Endothelial cell of umbilical vein (primary cell): ENCODE measurements around the gene TNFAIP8L3. TPM values are rescaled to one million over a fixed set of nuclear protein-coding genes. Genes with fewer than 3 reads are reported as not detected.

ENCODE experiments used
- BruUV-seq: library from RNA; stranded (reverse); fragments of 400-500 nt; replicated peaks from 2 replicates; lab custom pipeline; 2021; lab: Mats Ljungman, UMichigan
- CTCF ChIA-PET: fragments of 300-600, 350-600 bp; sonication (Branson Sonifier 250); formaldehyde crosslinking; loops from one replicate; lab custom pipeline; 2021; ENCODE audit warnings: antibody characterized with exemption, inconsistent platforms; lab: Charles Lee
- POLR2A ChIA-PET: fragments of 300-600, 350-600 bp; sonication (Branson Sonifier 250); formaldehyde crosslinking; loops from one replicate; lab custom pipeline; 2021; ENCODE audit warnings: antibody characterized with exemption, inconsistent platforms; lab: Charles Lee
- DNase-seq: peaks from one replicate; pipeline ENCODE4 v3.0.0-alpha.2; 2011; ENCODE audit warnings: low read depth, low spot score
- FAIRE-seq: peaks from 2 replicates; lab custom pipeline; 2011; peaks lifted over from hg19 to GRCh38; lab: Jason Lieb, UNC
- H2AFZ ChIP-seq: 2 replicates; pipeline ENCODE4 v1.6.0; 2012; ENCODE audit warnings: low read depth, low read length, control low read depth, inconsistent platforms
- H3K27ac ChIP-seq: 2 replicates; pipeline ENCODE4 v1.5.1; 2011; ENCODE audit warnings: low read depth, mild to moderate bottlenecking, control low read depth, low read length, moderate library complexity; ENCODE audit not compliant: insufficient read depth
- H3K27me3 ChIP-seq, 2 experiments: 2 replicates each; pipeline versions ENCODE4 v1.6.0 to v1.6.1; 2011; ENCODE audit warnings: low read length in 2 of 2, mixed read lengths in 1 of 2; ENCODE audit not compliant: control insufficient read depth in 2 of 2, insufficient read depth in 2 of 2
- H3K36me3 ChIP-seq, 2 experiments: 2 replicates in 1 of 2; 3 replicates in 1 of 2; pipeline ENCODE4 v1.5.1; 2011; ENCODE audit warnings: low read length in 2 of 2, mild to moderate bottlenecking in 1 of 2, moderate library complexity in 1 of 2; ENCODE audit not compliant: control insufficient read depth in 2 of 2, insufficient read depth in 2 of 2; ENCODE audit errors: extremely low read depth in 1 of 2
- H3K4me1 ChIP-seq: 3 replicates; pipeline ENCODE4 v1.5.1; 2011; ENCODE audit warnings: mild to moderate bottlenecking, low read length; ENCODE audit not compliant: control insufficient read depth, insufficient read depth; ENCODE audit errors: extremely low read depth
- H3K4me2 ChIP-seq: 2 replicates; pipeline ENCODE4 v1.6.1; 2011; ENCODE audit warnings: low read length, control low read depth, mixed read lengths; ENCODE audit not compliant: insufficient read depth
- H3K4me3 ChIP-seq, 3 experiments: fragments of 200-600 bp in 1 of 3; sonication (generic), shearing (Covaris generic) in 1 of 3; replicated peaks in 1 of 3; 2 replicates each; pipeline ENCODE4 v1.5.1; 2011 to 2016; ENCODE audit warnings: control low read depth in 3 of 3, low read length in 3 of 3, mild to moderate bottlenecking in 2 of 3, inconsistent platforms in 1 of 3, low read depth in 1 of 3, moderate library complexity in 1 of 3; ENCODE audit not compliant: insufficient read depth in 1 of 3
- H3K79me2 ChIP-seq: 2 replicates; pipeline ENCODE4 v1.6.0; 2012; ENCODE audit warnings: low read length, inconsistent platforms; ENCODE audit not compliant: control insufficient read depth, insufficient read depth
- H3K9ac ChIP-seq: replicated peaks from 2 replicates; pipeline ENCODE3; 2011; ENCODE audit warnings: low read length, control low read depth; ENCODE audit not compliant: insufficient read depth; ENCODE audit errors: extremely low read depth
- H3K9me1 ChIP-seq: replicated peaks from 3 replicates; pipeline ENCODE4 v1.6.0; 2011; ENCODE audit warnings: mild to moderate bottlenecking, low read length; ENCODE audit not compliant: control insufficient read depth, insufficient read depth; ENCODE audit errors: extremely low read depth
- H3K9me3 ChIP-seq: replicated peaks from 2 replicates; pipeline ENCODE4 v1.5.1; 2012; ENCODE audit warnings: low read length, inconsistent platforms; ENCODE audit not compliant: control insufficient read depth, insufficient read depth
- H4K20me1 ChIP-seq: replicated peaks from 2 replicates; pipeline ENCODE3; 2011; ENCODE audit warnings: mild to moderate bottlenecking, low read length; ENCODE audit not compliant: control insufficient read depth, insufficient read depth; ENCODE audit errors: extremely low read depth
- EZH2 ChIP-seq: IDR thresholded peaks from 2 replicates; pipeline ENCODE4 v1.6.1; 2012; ENCODE audit warnings: borderline replicate concordance, low read depth, mild to moderate bottlenecking, moderate library complexity, low read length, inconsistent platforms; ENCODE audit not compliant: severe bottlenecking
- FOS ChIP-seq: IDR thresholded peaks from 2 replicates; pipeline ENCODE4 v1.6.1; 2011; ENCODE audit warnings: mild to moderate bottlenecking, low read length, moderate library complexity, borderline replicate concordance; ENCODE audit not compliant: insufficient read depth
- GATA2 ChIP-seq: IDR thresholded peaks from 2 replicates; pipeline ENCODE4 v1.7.0; 2011; ENCODE audit warnings: low read depth, mild to moderate bottlenecking, moderate library complexity, mixed read lengths, low read length; ENCODE audit not compliant: insufficient read length, insufficient read depth
- JUN ChIP-seq: IDR thresholded peaks from 2 replicates; pipeline ENCODE4 v1.6.1; 2011; ENCODE audit warnings: borderline replicate concordance, low read depth; ENCODE audit not compliant: insufficient read length, insufficient read depth
- MYC ChIP-seq: IDR thresholded peaks from one replicate; pipeline ENCODE4 v1.6.1; 2011; ENCODE audit warnings: mild to moderate bottlenecking, low read depth, low read length
- POLR2A ChIP-seq: IDR thresholded peaks from 2 replicates; pipeline ENCODE4 v1.6.1; 2012; ENCODE audit warnings: low read depth, mild to moderate bottlenecking, control low read depth, low read length
- POLR2AphosphoS5 ChIP-seq: IDR thresholded peaks from 2 replicates; pipeline ENCODE4 v1.6.1; 2012; ENCODE audit warnings: low read depth, mild to moderate bottlenecking, control low read depth, low read length, moderate library complexity; ENCODE audit not compliant: insufficient read depth
- dilution Hi-C: fragments of 300-500 bp; cut with MboI; formaldehyde crosslinking; loops from one replicate; pipeline ENCODE4 v1.15.0; 2019; ENCODE audit warnings: low sequenced_read_pairs; ENCODE audit not compliant: extremely low pct_ligation_motif_present
- intact Hi-C: fragments of 100-400 bp; cut with micrococcal nuclease; formaldehyde crosslinking; loops from one replicate; pipeline ENCODE4 v1.10.0; 2022
- polyA plus RNA-seq, 4 experiments: library from polyadenylated mRNA; depleted of rRNA in 3 of 4; stranded (reverse) in 3 of 4; unstranded in 1 of 4; fragments of >200 nt; gene quantifications; 2 replicates each; pipeline versions ENCODE4 v1.2.1 to v1.2.3, GENCODE V29; 2011 to 2012; ENCODE audit warnings: missing spikeins in 1 of 4
- total RNA-seq: library from RNA; stranded (reverse); gene quantifications from 2 replicates; pipeline ENCODE4 v1.2.3, GENCODE V29; 2021
- TF ChIP-seq, protein P1 (sequence below), 2 donors: IDR thresholded peaks; 1 replicate in 1 of 2; 2 replicates in 1 of 2; pipeline ENCODE4 v1.5.1; 2011; ENCODE audit warnings: low read length in 2 of 2, mild to moderate bottlenecking in 2 of 2, moderate library complexity in 2 of 2, control low read depth in 1 of 2, inconsistent platforms in 1 of 2, low read depth in 1 of 2; ENCODE audit not compliant: insufficient read depth in 1 of 2; ENCODE audit errors: extremely low read depth in 1 of 2
- TF ChIP-seq, protein P2 (sequence below): IDR thresholded peaks from 2 replicates; pipeline ENCODE4 v1.6.1; 2011; ENCODE audit not compliant: insufficient read depth, insufficient read length

Gene TNFAIP8L3
- total and polyA plus RNA-seq, 2 donors (not counting 3 experiments of a cell fraction or from before 2014, with no cell fraction given): 8.8 to 38.3 TPM

DNA sequence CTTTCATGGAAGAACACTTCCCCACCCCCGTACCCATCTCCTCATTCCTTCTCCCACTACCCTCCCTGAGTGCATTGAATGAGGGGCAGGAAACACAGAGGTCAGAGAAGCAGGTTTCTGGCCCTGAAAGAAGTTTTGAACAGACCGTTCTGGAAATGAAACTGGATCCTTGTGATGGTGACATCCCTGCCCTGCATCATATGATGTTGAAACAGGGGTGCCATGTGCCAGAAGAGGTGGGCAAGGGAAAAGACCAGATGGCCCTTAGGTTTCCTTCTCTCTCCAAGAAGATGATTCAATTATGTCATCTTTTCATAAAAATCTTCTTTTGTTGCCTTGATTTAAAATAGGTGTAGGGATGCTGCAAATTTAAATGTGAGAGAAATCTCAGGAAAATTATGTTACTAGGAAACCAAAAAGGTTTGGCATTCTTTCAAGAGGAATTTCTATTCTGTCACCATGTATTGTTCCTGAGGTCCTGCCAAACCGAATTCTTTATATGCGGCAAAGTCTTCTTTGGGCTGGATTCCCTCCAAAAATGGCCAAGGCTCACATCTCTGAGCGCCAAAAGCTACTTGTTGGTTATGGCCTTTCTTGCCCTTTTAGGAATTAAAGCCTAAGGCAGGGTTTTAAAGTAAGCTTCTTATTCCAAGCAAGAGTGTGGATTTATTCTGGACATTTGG lies 19.9 kb upstream of the TNFAIP8L3 start:
- H3K9me1 ChIP-seq: no peaks in the 10 kb centered on the region
- no peaks in the 10 kb centered on the region for H3K36me3 ChIP-seq
- H3K4me2 ChIP-seq: no peak overlapping the region
- no peaks in the 10 kb centered on the region for H3K79me2 ChIP-seq
- no peak overlapping the region for H3K9ac ChIP-seq
- H2AFZ ChIP-seq: no peak overlapping the region
- intact Hi-C loops (no loop called here), dilution Hi-C loops (no loop called here)
- no peaks in the 10 kb centered on the region for H3K27me3 ChIP-seq
- TF ChIP-seq GATA2 (no peak), JUN (no peak), EZH2 (no peak), POLR2AphosphoS5 (no peak), FOS (no peak), POLR2A (no peak), MYC (no peak)
- TF ChIP-seq, protein P1, sequence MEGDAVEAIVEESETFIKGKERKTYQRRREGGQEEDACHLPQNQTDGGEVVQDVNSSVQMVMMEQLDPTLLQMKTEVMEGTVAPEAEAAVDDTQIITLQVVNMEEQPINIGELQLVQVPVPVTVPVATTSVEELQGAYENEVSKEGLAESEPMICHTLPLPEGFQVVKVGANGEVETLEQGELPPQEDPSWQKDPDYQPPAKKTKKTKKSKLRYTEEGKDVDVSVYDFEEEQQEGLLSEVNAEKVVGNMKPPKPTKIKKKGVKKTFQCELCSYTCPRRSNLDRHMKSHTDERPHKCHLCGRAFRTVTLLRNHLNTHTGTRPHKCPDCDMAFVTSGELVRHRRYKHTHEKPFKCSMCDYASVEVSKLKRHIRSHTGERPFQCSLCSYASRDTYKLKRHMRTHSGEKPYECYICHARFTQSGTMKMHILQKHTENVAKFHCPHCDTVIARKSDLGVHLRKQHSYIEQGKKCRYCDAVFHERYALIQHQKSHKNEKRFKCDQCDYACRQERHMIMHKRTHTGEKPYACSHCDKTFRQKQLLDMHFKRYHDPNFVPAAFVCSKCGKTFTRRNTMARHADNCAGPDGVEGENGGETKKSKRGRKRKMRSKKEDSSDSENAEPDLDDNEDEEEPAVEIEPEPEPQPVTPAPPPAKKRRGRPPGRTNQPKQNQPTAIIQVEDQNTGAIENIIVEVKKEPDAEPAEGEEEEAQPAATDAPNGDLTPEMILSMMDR (IDR thresholded peaks at IDR 0.05; ENCODE audit: extremely low read depth in 1 of 2, insufficient read depth in 1 of 2, low read depth in 1 of 2, low read length in 2 of 2): no peak
- TF ChIP-seq, protein P2, sequence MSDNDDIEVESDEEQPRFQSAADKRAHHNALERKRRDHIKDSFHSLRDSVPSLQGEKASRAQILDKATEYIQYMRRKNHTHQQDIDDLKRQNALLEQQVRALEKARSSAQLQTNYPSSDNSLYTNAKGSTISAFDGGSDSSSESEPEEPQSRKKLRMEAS: no peak
- BruUV-seq: no TSS peak
- peaks cover 5% of the 10 kb centered on the region for H3K4me1 ChIP-seq
- no peaks in the 10 kb centered on the region for H4K20me1 ChIP-seq
- no peak overlapping the region for H3K27ac ChIP-seq
- no peak overlapping the region for H3K4me3 ChIP-seq
- H3K9me3 ChIP-seq: no peaks in the 10 kb centered on the region
- FAIRE-seq (peak; percentile 70), DNase-seq (peak; percentile 49)
- ChIA-PET CTCF (interaction anchor here (0.8 kb wide), 1 partner anchor 18 kb away, joined by 3 read pairs; no protein-coding TSS in a partner anchor), POLR2A (no interaction called here)
